Mucosa of stomach (tissue), 1 donor: ENCODE results near the gene EFNB3.

ENCODE experiments used
- H3K27me3 ChIP-seq: one replicate; pipeline ENCODE4 v1.7.0; 2013; ENCODE audit warnings: mild to moderate bottlenecking, low read length; ENCODE audit not compliant: control insufficient read depth, insufficient read depth
- H3K36me3 ChIP-seq: one replicate; pipeline ENCODE4 v1.7.0; 2013; ENCODE audit warnings: low read length; ENCODE audit not compliant: control insufficient read depth, insufficient read depth
- H3K4me1 ChIP-seq: one replicate; pipeline ENCODE4 v1.7.0; 2013; ENCODE audit warnings: mild to moderate bottlenecking, low read length; ENCODE audit not compliant: control insufficient read depth, insufficient read depth
- H3K4me3 ChIP-seq: one replicate; pipeline ENCODE4 v1.7.0; 2013; ENCODE audit warnings: low read length
- H3K9ac ChIP-seq: one replicate; pipeline ENCODE4 v1.7.0; 2013; ENCODE audit warnings: mild to moderate bottlenecking, low read length, moderate library complexity
- H3K9me3 ChIP-seq: one replicate; pipeline ENCODE4 v1.7.0; 2013; ENCODE audit warnings: mild to moderate bottlenecking, low read length, moderate library complexity; ENCODE audit not compliant: control insufficient read depth
- donor health status: Pancreatic carcinoma.

Gene EFNB3

GRCh38 chr17:7686222-7687071 is 18.6 kb upstream of the EFNB3 start:
- Histone ChIP-seq H3K4me1 (peaks cover 10% of the 10 kb centered on the region), H3K36me3 (no peaks in the 10 kb centered on the region), H3K9ac (peak overlapping the region; percentile 96), H3K4me3 (peak overlapping the region; percentile 97), H3K9me3 (no peaks in the 10 kb centered on the region), H3K27me3 (no peaks in the 10 kb centered on the region)

GRCh38 chr17:7687072-7687907 is 17.7 kb upstream of the EFNB3 start, which contains the start of gene TP53:
Gene TP53 (minus strand): TSS chr17:7687490. CDS start chr17:7676594, 10,896 bp downstream.
- H3K9me3 ChIP-seq = no peaks in the 10 kb centered on the region
- peak within 1 kb of the TSS; percentile 96 for H3K9ac ChIP-seq
- H3K27me3 ChIP-seq = no peaks in the 10 kb centered on the region
- no peaks in the 10 kb centered on the region for H3K36me3 ChIP-seq
- H3K4me1 ChIP-seq = peaks cover 10% of the 10 kb centered on the region
- peak within 1 kb of the TSS; percentile 97 for H3K4me3 ChIP-seq

- Histone ChIP-seq H3K4me3 (peak within 1 kb of the TSS; percentile 97), H3K9me3 (no peaks in the 10 kb centered on the region), H3K4me1 (peaks cover 10% of the 10 kb centered on the region), H3K36me3 (no peaks in the 10 kb centered on the region), H3K27me3 (no peaks in the 10 kb centered on the region), H3K9ac (peak within 1 kb of the TSS; percentile 96)
Observed at GRCh38 chr17:7687908-7688807, 16.8 kb upstream of the EFNB3 start, which contains the start of gene WRAP53. Gene WRAP53 (plus strand): TSS chr17:7688477. CDS start chr17:7688649, 172 bp downstream.

- H3K9me3 ChIP-seq = no peaks in the 10 kb centered on the region
- peaks cover 10% of the 10 kb centered on the region for H3K4me1 ChIP-seq
Observed at GRCh38 chr17:7688808-7689316, 16.1 kb upstream of the EFNB3 start.

GRCh38 chr17:7695586-7695985 is 9.4 kb upstream of the EFNB3 start:
- Histone ChIP-seq H3K9ac (no peak overlapping the region), H3K27me3 (no peaks in the 10 kb centered on the region), H3K9me3 (no peaks in the 10 kb centered on the region), H3K4me3 (no peak overlapping the region), H3K4me1 (no peaks in the 10 kb centered on the region), H3K36me3 (no peaks in the 10 kb centered on the region)

More at GRCh38 chr17:7688808-7689316, 16.1 kb upstream of the EFNB3 start:
- Histone ChIP-seq H3K9ac (peak overlapping the region; percentile 84), H3K36me3 (no peaks in the 10 kb centered on the region), H3K4me3 (peak overlapping the region; percentile 97), H3K27me3 (no peaks in the 10 kb centered on the region)

GRCh38 chr17:7697828-7698588 is 7.0 kb upstream of the EFNB3 start:
- Histone ChIP-seq H3K9ac (no peak overlapping the region), H3K4me3 (no peak overlapping the region), H3K9me3 (no peaks in the 10 kb centered on the region), H3K27me3 (no peaks in the 10 kb centered on the region), H3K36me3 (no peaks in the 10 kb centered on the region), H3K4me1 (no peaks in the 10 kb centered on the region)

GRCh38 chr17:7700510-7700909 is 4.5 kb upstream of the EFNB3 start:
- H3K4me1 ChIP-seq = peaks cover 6% of the 10 kb centered on the region
- no peak overlapping the region for H3K9ac ChIP-seq
- peaks cover 19% of the 10 kb centered on the region for H3K27me3 ChIP-seq
- H3K4me3 ChIP-seq = no peak overlapping the region
- H3K9me3 ChIP-seq = no peaks in the 10 kb centered on the region
- no peaks in the 10 kb centered on the region for H3K36me3 ChIP-seq

- Histone ChIP-seq H3K27me3 (peaks cover 31% of the 10 kb centered on the region), H3K4me3 (no peak overlapping the region), H3K36me3 (no peaks in the 10 kb centered on the region)
Observed at GRCh38 chr17:7701681-7702080, 3.3 kb upstream of the EFNB3 start.

GRCh38 chr17:7702776-7703175 is 2.2 kb upstream of the EFNB3 start:
- Histone ChIP-seq H3K9ac (no peak overlapping the region), H3K9me3 (no peaks in the 10 kb centered on the region), H3K27me3 (peaks cover 41% of the 10 kb centered on the region), H3K4me1 (peaks cover 6% of the 10 kb centered on the region), H3K4me3 (no peak overlapping the region), H3K36me3 (no peaks in the 10 kb centered on the region)

More at GRCh38 chr17:7701681-7702080, 3.3 kb upstream of the EFNB3 start:
- no peak overlapping the region for H3K9ac ChIP-seq
- H3K4me1 ChIP-seq = peaks cover 6% of the 10 kb centered on the region
- H3K9me3 ChIP-seq = no peaks in the 10 kb centered on the region

GRCh38 chr17:7703584-7704479 is 1.2 kb upstream of the EFNB3 start:
- H3K9ac ChIP-seq = no peak overlapping the region
- H3K9me3 ChIP-seq = no peaks in the 10 kb centered on the region
- no peaks in the 10 kb centered on the region for H3K36me3 ChIP-seq
- H3K4me3 ChIP-seq = no peak overlapping the region
- peaks cover 6% of the 10 kb centered on the region for H3K4me1 ChIP-seq
- H3K27me3 ChIP-seq = peaks cover 46% of the 10 kb centered on the region
